ENCODE measurements around the gene MKRN1.
"Not testable (repeated sequence)": the region's sequence is repeated elsewhere in the genome, so short reads cannot be mapped to it uniquely, and the experiment has no call there.

MKRN1 gene

GRCh38 chr7:140426130-140426529 is 53.2 kb downstream of the MKRN1 start:
- FAIRE-seq, result no peak

GRCh38 chr7:140425718-140426117 is 53.6 kb downstream of the MKRN1 start:
- FAIRE-seq, result no peak

GRCh38 chr7:140423501-140423900 is 55.8 kb downstream of the MKRN1 start:
- no peak for FAIRE-seq

- no peak for FAIRE-seq
These were observed 57.8 kb downstream of the MKRN1 start for GRCh38 chr7:140421521-140421920.

- FAIRE-seq, result no peak
These were observed 60.7 kb downstream of the MKRN1 start for GRCh38 chr7:140418653-140419052.

- FAIRE-seq, result not testable (repeated sequence)
These were observed 61.2 kb downstream of the MKRN1 start for GRCh38 chr7:140418156-140418472.

- FAIRE-seq, result no peak
These were observed 61.7 kb downstream of the MKRN1 start for GRCh38 chr7:140417456-140418155.

- no peak for FAIRE-seq
These were observed 62.7 kb downstream of the MKRN1 start for GRCh38 chr7:140416560-140416959.

GRCh38 chr7:140415816-140416215 is 63.5 kb downstream of the MKRN1 start:
- not testable (repeated sequence) for FAIRE-seq

GRCh38 chr7:140415361-140415760 is 63.9 kb downstream of the MKRN1 start:
- FAIRE-seq, result no peak

GRCh38 chr7:140404565-140405065 is 74.7 kb downstream of the MKRN1 start:
- no peak for FAIRE-seq

GRCh38 chr7:140403878-140404564 is 75.3 kb downstream of the MKRN1 start, which contains the start of gene RAB19:
Gene RAB19, plus strand, starts transcription at chr7:140404058. Its CDS starts 3,589 bp downstream, at chr7:140407647.
- FAIRE-seq, result no peak
